Left ventricle myocardium superior (tissue), 1 donor: ENCODE measurements around the gene WDR74. TPM values are rescaled to one million over a fixed set of nuclear protein-coding genes. Genes with fewer than 3 reads are reported as not detected.
"Not testable (repeated sequence)": the region's sequence is repeated elsewhere in the genome, so short reads cannot be mapped to it uniquely, and the experiment has no call there.

Experiments used
- ATAC-seq: fragments of 200-7000 bp; cut with Tn5 transposase; one replicate; pipeline ENCODE4 v1.9.1; 2020; ENCODE audit warnings: mild to moderate bottlenecking, moderate library complexity
- DNase-seq: peaks from one replicate; pipeline ENCODE4 v3.0.0-alpha.2; 2020
- intact Hi-C: fragments of 100-400 bp; cut with micrococcal nuclease; formaldehyde crosslinking; loops from one replicate; pipeline ENCODE4 v1.11.0; 2022
- total RNA-seq: library from RNA; stranded (reverse); fragmentation: NEBNext Ultra II Directional; extraction: Animal tissue kit (Norgen Biotek cat#: 25700); gene quantifications from one replicate; pipeline ENCODE4 v1.2.1, GENCODE V29; 2021
- donor health status: DM: no; HTN: yes; CAD: no; lungs with severe emphysema.

Gene WDR74
- total RNA-seq, 1 donor from 2014 or later: 25.8 TPM

- ATAC-seq, intact Hi-C loops, DNase-seq: not testable (repeated sequence)
Measured at GRCh38 chr11:62861564-62862192, 22.3 kb upstream of the WDR74 start.

DNA sequence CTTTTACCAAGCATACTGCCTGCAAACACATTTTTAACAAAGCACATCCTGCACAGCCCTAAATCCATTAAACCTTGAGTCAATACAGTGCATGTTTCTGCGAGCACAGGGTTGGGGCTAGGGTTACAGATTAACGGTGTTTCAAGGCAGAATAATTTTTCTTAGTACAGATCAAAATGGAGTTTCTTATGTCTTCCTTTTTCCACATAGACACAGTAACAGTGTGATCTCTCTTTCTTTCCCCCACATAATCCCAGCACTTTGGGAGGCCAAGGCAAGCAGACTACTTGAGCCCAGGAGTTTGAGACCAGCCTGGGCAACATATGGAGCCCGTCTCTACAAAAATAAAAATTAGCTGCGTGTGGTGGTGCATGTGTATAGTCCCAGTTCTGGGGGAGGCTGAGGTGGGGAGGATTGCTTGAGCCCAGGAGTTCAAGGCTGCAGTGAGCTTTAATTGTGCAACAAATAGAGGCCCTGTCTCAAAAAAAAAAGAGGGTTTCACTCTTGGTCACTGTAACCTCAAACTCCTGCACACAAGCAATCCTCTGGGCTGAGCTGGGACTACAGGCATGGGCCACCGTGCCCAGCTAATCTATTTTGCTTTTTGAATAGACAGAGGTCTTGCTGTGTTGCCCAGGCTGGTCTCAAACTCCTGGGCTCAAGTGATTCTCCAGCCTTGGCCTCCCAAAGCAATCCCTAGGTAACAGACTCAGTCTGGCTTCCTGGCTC is 21.6 kb upstream of the WDR74 start:
- DNase-seq (no peak), ATAC-seq (no peak)
- intact Hi-C loops: no loop called here

GRCh38 chr11:62859281-62859703 is 19.9 kb upstream of the WDR74 start:
- ATAC-seq, intact Hi-C loops, DNase-seq: not testable (repeated sequence)

- DNase-seq (no peak), ATAC-seq (no peak)
- intact Hi-C loops: no loop called here
Measured at GRCh38 chr11:62858201-62858600, 18.8 kb upstream of the WDR74 start.

GRCh38 chr11:62857541-62857982 is 18.2 kb upstream of the WDR74 start:
- intact Hi-C loops: no loop called here
- ATAC-seq: no peak
- DNase-seq: no peak

- DNase-seq (no peak), ATAC-seq (no peak)
- intact Hi-C loops: no loop called here
Measured at GRCh38 chr11:62856333-62856895, 17.0 kb upstream of the WDR74 start.

GRCh38 chr11:62855571-62856332 is 16.4 kb upstream of the WDR74 start:
- intact Hi-C loops: no loop called here
- ATAC-seq: peak; percentile 97
- peak; percentile 96 for DNase-seq

GRCh38 chr11:62854825-62855570 is 15.6 kb upstream of the WDR74 start:
- ATAC-seq: no peak
- intact Hi-C loops: no loop called here
- no peak for DNase-seq

DNA sequence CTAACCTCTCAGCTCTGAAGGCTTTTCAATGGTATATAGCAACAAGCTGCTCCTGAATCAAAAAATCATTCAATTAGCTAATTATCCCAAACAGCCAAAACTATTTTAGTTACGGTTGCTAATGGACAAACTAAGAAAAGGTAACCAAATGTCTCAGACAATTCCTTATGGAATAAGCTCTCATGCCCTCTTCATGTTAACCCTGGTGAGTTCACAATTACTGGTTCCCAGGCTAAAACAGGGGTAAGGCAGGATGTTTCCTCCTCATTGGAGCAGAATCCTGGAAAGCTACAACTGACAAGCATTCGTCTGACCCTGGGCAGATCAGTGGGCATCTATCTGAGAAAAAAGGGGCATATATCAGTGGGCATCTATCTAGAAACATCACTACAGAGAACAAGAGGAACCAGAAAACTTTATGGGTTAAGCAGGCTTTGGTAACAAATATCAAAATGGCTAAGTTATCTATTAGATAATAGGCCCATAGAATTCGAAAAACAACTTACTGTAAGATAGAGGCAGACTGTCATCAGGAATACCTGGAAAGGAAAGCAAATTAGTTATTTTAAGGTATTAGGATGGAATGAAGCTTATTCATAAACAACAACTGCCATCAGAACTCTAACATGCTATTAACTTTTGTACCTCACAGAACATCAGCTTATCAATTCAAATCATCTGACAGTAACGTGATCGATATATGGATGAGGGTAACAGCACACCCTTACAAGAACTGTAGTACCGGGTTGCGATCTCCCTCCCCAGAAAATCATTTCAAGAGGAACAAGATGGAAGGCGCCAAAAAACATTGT is 14.8 kb upstream of the WDR74 start:
- DNase-seq: no peak
- intact Hi-C loops: no loop called here
- no peak for ATAC-seq

DNA sequence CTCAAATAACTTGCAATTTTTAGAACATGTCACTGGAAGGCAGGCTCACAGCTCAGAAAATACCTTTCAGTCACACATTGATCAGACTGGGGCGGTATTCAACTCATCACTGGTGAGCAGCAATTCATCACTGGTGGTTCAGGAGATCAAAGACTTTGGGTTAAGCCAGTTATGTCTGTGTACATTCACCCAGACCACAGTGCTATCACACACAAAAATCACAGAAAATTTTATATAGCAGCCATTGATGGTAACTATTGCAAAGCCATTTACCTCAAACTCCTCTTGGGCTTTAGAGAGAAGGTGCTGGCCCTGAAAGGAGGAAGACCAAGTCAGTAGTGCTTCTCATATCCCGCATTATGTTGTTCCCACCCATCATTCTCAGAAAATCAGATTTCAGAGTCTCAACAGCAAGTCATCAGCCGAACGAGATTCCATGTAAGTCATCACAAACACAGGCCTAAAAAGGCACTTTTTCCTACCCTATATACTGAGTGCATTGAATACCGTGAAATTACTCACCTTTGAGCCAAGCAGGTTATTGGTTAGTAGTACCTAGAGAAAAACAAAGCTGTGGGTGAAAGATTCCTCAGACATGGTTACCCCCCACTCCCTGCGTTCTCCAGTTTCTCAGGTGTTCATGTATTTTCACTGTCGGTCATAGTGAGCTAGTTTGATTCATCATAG is 14.0 kb upstream of the WDR74 start:
- DNase-seq: no peak
- intact Hi-C loops: no loop called here

GRCh38 chr11:62852523-62853188 is 13.3 kb upstream of the WDR74 start:
- ATAC-seq (no peak), DNase-seq (no peak)
- intact Hi-C loops: no loop called here

More for the DNA sequence above, 14.0 kb upstream of the WDR74 start:
- no peak for ATAC-seq

GRCh38 chr11:62851807-62852522 is 12.6 kb upstream of the WDR74 start:
- intact Hi-C loops: no loop called here
- DNase-seq (no peak), ATAC-seq (no peak)

GRCh38 chr11:62850911-62851806 is 11.8 kb upstream of the WDR74 start:
- intact Hi-C loops: no loop called here
- no peak for ATAC-seq
- no peak for DNase-seq

GRCh38 chr11:62847767-62848314 is 8.5 kb upstream of the WDR74 start:
- ATAC-seq: no peak

GRCh38 chr11:62846177-62846576 is 6.8 kb upstream of the WDR74 start:
- no peak for DNase-seq
- intact Hi-C loops: no loop called here

More at GRCh38 chr11:62847767-62848314, 8.5 kb upstream of the WDR74 start:
- DNase-seq: no peak
- intact Hi-C loops: no loop called here

More at GRCh38 chr11:62846177-62846576, 6.8 kb upstream of the WDR74 start:
- no peak for ATAC-seq
